Prostate gland (tissue), 2 donors: Measurements from ENCODE around the gene SIGLEC14.

Source experiments
- CTCF ChIP-seq, 4 experiments: fragments of 200-600 bp in 2 of 4; fragments of 450-650 bp in 2 of 4; sonication (generic) in 2 of 4; IDR thresholded peaks; 1 replicate in 3 of 4; 2 replicates in 1 of 4; pipeline ENCODE4 v1.5.1; 2016 to 2019; ENCODE audit warnings: antibody characterized with exemption in 4 of 4, mild to moderate bottlenecking in 2 of 4, moderate library complexity in 2 of 4
- POLR2A ChIP-seq: fragments of 450-650 bp; IDR thresholded peaks from one replicate; pipeline ENCODE4 v1.6.1; 2016; ENCODE audit warnings: antibody characterized with exemption, mild to moderate bottlenecking

- peak in 1 of 4 experiments; percentile 2 for TF ChIP-seq CTCF (IDR thresholded peaks at IDR 0.05)
- no peak for TF ChIP-seq POLR2A
Observed at GRCh38 chr19:51689751-51690453, 43.3 kb upstream of the SIGLEC14 start.
